ENCODE measurements around the gene GTPBP2.

- TF ChIP-seq EZH2 (IDR thresholded peaks at IDR 0.05), result no peak
- no peak for TF ChIP-seq POLR2AphosphoS5 (IDR thresholded peaks at IDR 0.05; ENCODE audit: borderline replicate concordance, low read depth, low read length)
- TF ChIP-seq FOXP2 (optimal IDR thresholded peaks at IDR 0.05; ENCODE audit: control extremely low read depth, extremely low read length, insufficient read depth), result no peak
Measured at GRCh38 chr6:43623880-43624785, 4.9 kb downstream of the GTPBP2 start.

Measured in SK-N-MC (cell line).